ENCODE data around the gene OLAH.
A peak's percentile ranks its signal among the peaks of the same experiment; 100 is the strongest.

OLAH gene

GRCh38 chr10:15092855-15093408 lies 49.2 kb downstream of the OLAH start:
- no peak overlapping the region for H3K27ac ChIP-seq
- TF ChIP-seq ZFX (IDR thresholded peaks at IDR 0.05) = no peak
- no peak for TF ChIP-seq CTCF (conservative IDR thresholded peaks at IDR 0.05)

GRCh38 chr10:15096661-15097010 lies 52.9 kb downstream of the OLAH start:
- H3K27ac ChIP-seq = peak overlapping the region; percentile 99

GRCh38 chr10:15097011-15097812 lies 53.5 kb downstream of the OLAH start, which contains the start of gene RPP38:
Gene RPP38 (plus strand): TSS chr10:15097355. CDS start chr10:15103315, 5,960 bp downstream.
- peak; percentile 97 for TF ChIP-seq ZFX (IDR thresholded peaks at IDR 0.05)
- TF ChIP-seq CTCF (conservative IDR thresholded peaks at IDR 0.05) = no peak
- H3K27ac ChIP-seq = peak within 1 kb of the TSS; percentile 99

More at GRCh38 chr10:15096661-15097010, 52.9 kb downstream of the OLAH start:
- TF ChIP-seq ZFX (IDR thresholded peaks at IDR 0.05) (no peak), CTCF (conservative IDR thresholded peaks at IDR 0.05) (no peak)

- H3K27ac ChIP-seq = no peak overlapping the region
- TF ChIP-seq ZFX (IDR thresholded peaks at IDR 0.05) (no peak), CTCF (conservative IDR thresholded peaks at IDR 0.05) (no peak)
Measured at GRCh38 chr10:15099886-15100285, 56.1 kb downstream of the OLAH start.

- no peak overlapping the region for H3K27ac ChIP-seq
- TF ChIP-seq CTCF (conservative IDR thresholded peaks at IDR 0.05) (no peak), ZFX (IDR thresholded peaks at IDR 0.05) (no peak)
Measured at GRCh38 chr10:15103513-15103912, 59.8 kb downstream of the OLAH start.

GRCh38 chr10:15106352-15107013 lies 62.7 kb downstream of the OLAH start:
- peak; percentile 97 for TF ChIP-seq CTCF (conservative IDR thresholded peaks at IDR 0.05)
- no peak for TF ChIP-seq ZFX (IDR thresholded peaks at IDR 0.05)
- no peak overlapping the region for H3K27ac ChIP-seq

- TF ChIP-seq CTCF (conservative IDR thresholded peaks at IDR 0.05) = no peak
- no peak for TF ChIP-seq ZFX (IDR thresholded peaks at IDR 0.05)
- no peak overlapping the region for H3K27ac ChIP-seq
Measured at GRCh38 chr10:15112657-15113056, 68.9 kb downstream of the OLAH start.

Measured in C4-2B (cell line).